HG03521 (cell line): ENCODE data around the gene CACNA1B.

Experiments used
- ATAC-seq: cut with Tn5 transposase; IDR thresholded peaks from one replicate; pipeline ENCODE4 v1.9.1; 2021; ENCODE audit warnings: mild to moderate bottlenecking, moderate library complexity; ENCODE audit not compliant: unreplicated experiment

Gene CACNA1B

GRCh38 chr9:137978262-137978714 is 100.7 kb downstream of the CACNA1B start:
- no peak for ATAC-seq

GRCh38 chr9:137982200-137982599 is 104.6 kb downstream of the CACNA1B start:
- no peak for ATAC-seq

- ATAC-seq, result no peak
Observed at GRCh38 chr9:137984005-137984404, 106.4 kb downstream of the CACNA1B start.

GRCh38 chr9:137984520-137985257 is 107.1 kb downstream of the CACNA1B start:
- ATAC-seq, result no peak

GRCh38 chr9:137985637-137986071 is 108.1 kb downstream of the CACNA1B start:
- no peak for ATAC-seq

- no peak for ATAC-seq
Observed at GRCh38 chr9:137986268-137987099, 108.9 kb downstream of the CACNA1B start.

- no peak for ATAC-seq
Observed at GRCh38 chr9:137987244-137988030, 109.9 kb downstream of the CACNA1B start.

GRCh38 chr9:137988051-137988450 is 110.5 kb downstream of the CACNA1B start:
- no peak for ATAC-seq

- no peak for ATAC-seq
Observed at GRCh38 chr9:137988701-137989100, 111.1 kb downstream of the CACNA1B start.

- no peak for ATAC-seq
Observed at GRCh38 chr9:137989156-137989555, 111.6 kb downstream of the CACNA1B start.

- no peak for ATAC-seq
Observed at GRCh38 chr9:137989999-137990715, 112.6 kb downstream of the CACNA1B start.

- no peak for ATAC-seq
Observed at GRCh38 chr9:138003485-138004190, 126.1 kb downstream of the CACNA1B start.

- ATAC-seq, result no peak
Observed at GRCh38 chr9:138006576-138007233, 129.1 kb downstream of the CACNA1B start.

GRCh38 chr9:138007566-138007917 is 130.0 kb downstream of the CACNA1B start:
- ATAC-seq, result no peak

- no peak for ATAC-seq
Observed at GRCh38 chr9:138007918-138008841, 130.6 kb downstream of the CACNA1B start.

GRCh38 chr9:138009016-138009802 is 131.6 kb downstream of the CACNA1B start:
- no peak for ATAC-seq

- ATAC-seq, result no peak
Observed at GRCh38 chr9:138009803-138010690, 132.5 kb downstream of the CACNA1B start.
